Renal pelvis (tissue), 4 donors: ENCODE measurements around the gene PACRG. TPM values are rescaled to one million over a fixed set of nuclear protein-coding genes. Genes with fewer than 3 reads are reported as not detected.

Source experiments
- DNase-seq: peaks from one replicate; pipeline ENCODE4 v3.0.0-alpha.2; 2013
- polyA plus RNA-seq, 3 donors: library from polyadenylated mRNA; unstranded; fragments of 120-200 nt; gene quantifications; one replicate each; pipeline ENCODE4 v1.2.1, GENCODE V29; 2013; ENCODE audit not compliant: insufficient read length in 3 of 3

Gene PACRG
- polyA plus RNA-seq, 3 donors = 14.8 to 18.3 (median 16.1) TPM

DNA sequence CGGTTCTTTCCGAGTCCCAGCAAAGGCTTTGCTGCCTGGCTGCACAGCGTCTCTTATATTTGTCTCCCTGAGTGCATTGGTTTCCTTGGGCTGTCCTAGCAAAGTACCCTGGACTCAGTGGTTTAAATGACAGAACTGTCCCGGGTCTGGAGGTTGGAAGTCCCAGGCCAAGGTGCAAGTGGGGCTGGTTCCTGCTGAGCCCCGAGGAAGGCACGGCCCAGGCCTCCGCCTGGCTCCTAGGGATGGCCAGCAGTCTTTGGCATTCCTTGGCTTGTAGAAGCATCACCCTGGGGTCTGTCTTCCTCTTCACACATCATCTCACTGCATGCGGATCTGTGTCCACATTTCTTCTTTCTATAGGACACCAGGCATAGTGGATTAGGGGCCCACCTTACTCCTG, 621.9 kb downstream of the PACRG start:
- no peak for DNase-seq

DNA sequence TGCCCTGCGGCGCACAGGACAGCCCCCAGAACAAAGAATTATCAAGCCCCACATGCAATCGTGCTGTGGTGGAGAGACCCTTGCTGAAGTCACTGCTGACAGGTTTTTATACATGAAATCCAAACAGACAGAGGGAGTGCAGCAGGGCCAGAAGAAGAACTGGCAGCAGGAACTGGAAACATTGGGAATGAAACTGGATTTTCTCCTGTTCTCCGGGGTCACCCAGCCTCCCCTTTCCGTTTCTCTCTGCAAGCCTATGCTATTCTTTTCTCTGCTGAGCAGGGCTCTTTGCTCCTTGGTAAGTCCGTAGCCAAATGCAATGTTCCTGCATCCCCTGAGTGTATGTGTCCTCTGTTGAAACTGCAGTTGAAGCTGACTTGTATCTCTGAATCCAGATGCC, 623.2 kb downstream of the PACRG start:
- no peak for DNase-seq

DNA sequence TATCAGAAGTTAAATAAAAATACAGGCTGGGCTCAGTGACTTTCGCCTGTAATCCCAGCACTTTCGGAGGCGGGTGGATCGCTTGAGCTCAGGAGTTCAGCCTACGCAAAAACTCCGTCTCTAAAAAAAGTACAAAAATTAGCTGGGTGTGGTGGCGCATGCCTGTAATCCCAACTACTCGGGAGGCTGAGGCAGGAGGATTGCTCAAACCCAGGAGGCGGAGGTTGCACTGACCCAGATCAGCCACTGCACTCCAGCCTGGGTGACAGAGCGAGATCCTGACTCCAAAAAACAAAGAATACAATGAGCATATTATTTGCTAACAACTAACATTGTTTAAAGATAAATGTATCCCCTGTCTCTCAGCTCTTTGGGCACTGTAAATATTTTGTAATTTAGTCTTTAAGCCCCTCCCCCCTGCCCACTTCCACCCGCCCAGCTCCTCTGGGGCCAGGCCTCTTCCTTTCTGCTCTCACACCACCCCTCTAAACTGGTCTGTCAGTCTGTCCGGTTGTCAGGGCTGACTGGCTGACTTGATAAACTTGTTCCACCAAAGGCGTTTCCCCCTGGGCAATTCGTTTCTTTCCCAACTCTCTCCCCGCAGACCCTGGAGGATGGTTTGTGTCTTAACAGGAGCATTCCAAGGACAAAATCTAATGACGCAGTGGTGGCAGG, 624.4 kb downstream of the PACRG start:
- DNase-seq = no peak

DNA sequence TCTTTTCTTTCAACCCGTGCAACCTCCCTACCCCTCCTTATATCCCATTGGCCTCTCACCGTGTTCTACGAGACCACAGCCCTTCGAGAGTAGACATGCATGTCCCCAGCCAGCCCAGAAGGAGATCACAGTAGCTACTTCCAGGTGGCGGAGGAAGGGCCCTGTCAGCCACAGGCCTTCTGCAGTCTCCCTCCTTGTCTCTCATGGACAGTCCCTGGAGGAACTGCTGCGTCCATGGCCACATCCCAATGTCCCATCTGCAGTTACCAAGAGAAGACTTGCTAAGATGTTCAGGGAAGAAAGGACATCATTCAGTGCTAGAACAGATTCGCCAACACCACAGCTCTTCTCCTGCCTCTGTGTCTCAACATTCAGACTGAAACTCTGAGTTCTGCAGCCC, 625.2 kb downstream of the PACRG start:
- no peak for DNase-seq

DNA sequence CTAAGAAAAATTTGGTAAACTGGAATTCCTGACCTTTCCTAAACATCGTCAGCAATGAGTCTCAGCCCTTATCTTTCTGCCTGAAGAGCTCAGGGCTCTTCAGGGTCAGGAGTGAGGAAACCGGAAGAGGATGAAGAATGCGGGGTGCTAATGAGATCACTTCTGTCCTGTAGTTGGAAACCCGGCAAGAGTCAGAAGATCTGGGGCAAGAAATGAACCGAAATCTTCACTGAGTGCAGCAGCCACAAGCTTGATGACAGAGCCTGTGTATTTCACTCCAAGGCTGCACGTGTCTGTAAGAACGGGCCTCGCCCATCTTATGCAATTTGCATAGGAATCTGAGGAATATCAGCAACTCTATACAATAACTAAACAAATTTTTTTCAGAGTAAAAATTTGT, 626.3 kb downstream of the PACRG start:
- DNase-seq = no peak

DNA sequence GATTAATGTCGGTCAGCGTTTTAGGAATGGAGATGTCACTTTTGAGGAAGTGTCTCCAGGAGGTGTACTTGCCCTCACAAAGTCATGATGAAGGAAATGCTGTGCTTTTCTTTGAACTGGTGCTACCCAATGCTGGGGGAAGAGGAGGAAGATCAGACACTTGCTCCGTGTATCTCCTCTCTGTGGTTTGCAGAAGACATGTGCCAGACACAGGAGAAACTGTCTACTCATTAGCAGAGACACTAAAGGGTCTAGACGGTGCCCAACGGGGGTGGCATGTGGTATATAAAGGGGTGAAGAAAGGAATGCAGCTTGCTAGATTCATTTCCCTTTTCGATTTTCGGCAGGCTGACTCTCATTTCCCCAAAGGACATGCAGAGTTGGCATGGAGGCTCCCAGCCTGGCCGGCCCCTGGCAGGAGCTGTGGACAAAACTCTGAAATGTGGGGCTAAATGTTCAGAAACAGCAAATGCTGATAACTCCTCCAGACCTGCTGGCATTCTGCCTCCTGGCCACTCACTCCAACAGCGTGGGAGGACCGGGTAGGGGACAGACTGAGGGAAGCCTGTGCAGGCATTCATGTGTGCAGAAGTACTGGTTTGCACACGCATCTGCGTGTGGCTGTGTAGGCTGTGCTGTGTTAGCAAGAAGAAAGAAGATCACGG, 627.1 kb downstream of the PACRG start:
- no peak for DNase-seq

DNA sequence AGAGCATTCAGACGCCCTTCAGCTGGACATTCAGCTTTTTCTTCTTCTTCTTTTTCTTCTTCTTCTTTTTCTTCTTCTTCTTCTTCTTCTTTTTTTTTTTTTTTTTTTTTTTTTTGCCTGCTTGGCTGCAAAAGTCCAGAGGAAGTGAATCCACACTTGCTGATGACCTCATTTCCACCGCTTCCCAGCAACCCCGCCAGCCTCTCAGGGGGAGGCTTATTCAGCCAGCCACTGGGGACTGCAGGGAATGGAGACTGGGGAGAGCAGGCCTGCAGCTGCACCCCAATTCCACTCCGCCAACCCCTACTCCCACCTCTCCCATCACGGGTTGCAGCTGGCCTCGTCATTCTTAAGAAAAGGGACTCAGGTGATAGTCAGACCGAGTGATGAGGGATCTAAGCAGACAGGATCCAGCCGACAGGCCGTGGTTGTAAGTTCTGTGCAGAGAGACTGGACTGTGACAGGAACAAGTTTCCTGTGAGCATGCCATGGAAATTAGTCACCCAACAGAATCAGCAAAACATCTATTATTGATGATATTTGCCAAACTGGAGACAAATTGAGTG, 627.7 kb downstream of the PACRG start:
- DNase-seq = no peak

DNA sequence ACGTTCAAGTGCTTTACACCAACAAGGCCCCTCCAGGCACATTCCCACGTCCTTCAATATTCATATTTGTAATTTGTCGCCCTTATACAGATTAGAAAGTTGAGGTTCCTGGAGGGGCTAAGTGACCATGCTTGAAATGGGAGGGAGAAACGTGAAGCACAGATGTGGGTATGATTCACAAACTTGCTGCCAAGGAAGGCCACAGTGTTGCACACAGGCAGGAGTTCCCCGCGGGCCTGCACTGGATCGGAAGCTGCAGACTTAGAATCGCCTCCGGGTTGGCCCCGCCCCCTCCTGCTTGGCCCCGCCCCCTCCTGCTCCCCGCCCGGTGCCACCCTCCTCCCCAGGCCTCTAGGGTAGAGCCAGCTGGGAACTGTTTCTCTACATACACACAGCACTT, 628.5 kb downstream of the PACRG start:
- DNase-seq = no peak

DNA sequence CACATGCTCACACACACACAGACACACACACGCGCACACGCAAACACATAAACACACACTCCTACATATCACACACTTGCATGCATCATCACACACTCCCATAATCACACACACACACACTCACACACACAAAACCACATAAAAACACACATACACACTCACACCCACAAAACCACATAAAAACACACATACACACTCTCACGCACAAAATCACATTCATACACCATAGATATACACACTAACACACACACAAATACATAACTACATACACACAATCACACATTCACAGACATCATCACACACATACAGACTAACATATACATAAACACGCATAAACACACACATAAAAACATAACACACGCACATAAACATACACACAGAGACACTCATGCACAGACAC, 629.0 kb downstream of the PACRG start:
- no peak for DNase-seq

DNA sequence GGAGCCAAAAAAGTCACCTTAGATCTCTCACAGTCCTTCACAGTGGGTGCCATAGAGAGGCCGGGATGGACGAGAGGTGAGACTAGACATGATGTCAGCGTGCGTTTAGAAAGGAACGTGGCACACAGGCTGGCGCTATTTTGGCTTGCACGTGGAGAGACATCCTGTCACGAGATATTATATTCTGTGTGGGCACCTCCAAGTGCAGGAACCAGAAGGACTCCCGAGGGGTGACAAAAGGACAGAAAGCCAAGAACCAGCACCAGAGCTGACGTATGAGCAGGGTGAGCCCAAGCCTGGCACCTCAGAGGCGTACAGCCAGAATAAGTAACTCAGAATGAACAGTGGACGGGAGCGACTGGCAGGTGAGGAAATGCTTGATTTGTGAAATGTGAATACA, 636.9 kb downstream of the PACRG start:
- no peak for DNase-seq

Other genes with a start within 250 kb of the PACRG start
- 10 to 100 TPM in 1 of 3 donors, 1 to 10 TPM in 2; 8.0 to 12.0 (median 9.9) TPM for gene PRKN, start 208 bp upstream of the PACRG start, polyA plus RNA-seq